Heart left ventricle (tissue), 16 donors: ENCODE data around the gene ZNF775. TPM values are rescaled to one million over a fixed set of nuclear protein-coding genes. Genes with fewer than 3 reads are reported as not detected.
A peak's percentile ranks its signal among the peaks of the same experiment; 100 is the strongest.

Experiments used
- ATAC-seq, 4 donors: fragments of 200-7000 bp; cut with Tn5 transposase; one replicate each; pipeline ENCODE4 v1.9.1; 2020 to 2022; ENCODE audit warnings: moderate library complexity in 4 of 4, mild to moderate bottlenecking in 3 of 4, moderate number of reproducible peaks in 1 of 4
- DNase-seq, 5 donors: peaks; one replicate each; pipeline ENCODE4 v3.0.0-alpha.2; 2020
- H3K27ac ChIP-seq, 12 donors: fragments of 200-600 bp; sonication (generic) in 4 of 12; one replicate each; pipeline versions ENCODE4 v1.5.0 to v1.8.0; 2016 to 2022; ENCODE audit warnings: mild to moderate bottlenecking in 2 of 12
- H3K27me3 ChIP-seq, 9 donors: fragments of 200-600 bp; sonication (generic) in 2 of 9; one replicate each; pipeline versions ENCODE4 v1.5.1 to v1.8.0; 2016 to 2022; ENCODE audit warnings: mild to moderate bottlenecking in 3 of 9
- H3K36me3 ChIP-seq, 9 donors: fragments of 200-600 bp; sonication (generic) in 2 of 9; one replicate each; pipeline versions ENCODE4 v1.5.0 to v1.8.0; 2018 to 2022; ENCODE audit warnings: mild to moderate bottlenecking in 2 of 9
- H3K4me1 ChIP-seq, 12 donors: fragments of 200-600 bp; sonication (generic) in 4 of 12; one replicate each; pipeline versions ENCODE4 v1.5.0 to v1.8.0; 2016 to 2022; ENCODE audit warnings: mild to moderate bottlenecking in 3 of 12
- H3K4me3 ChIP-seq, 12 donors: fragments of 200-600 bp; sonication (generic) in 4 of 12; one replicate each; pipeline versions ENCODE4 v1.5.0 to v1.8.0; 2017 to 2022; ENCODE audit warnings: mild to moderate bottlenecking in 9 of 12, moderate library complexity in 4 of 12
- H3K9me3 ChIP-seq, 12 donors: fragments of 200-600 bp; sonication (generic) in 4 of 12; one replicate each; pipeline versions ENCODE4 v1.5.0 to v1.8.0; 2016 to 2022; ENCODE audit warnings: mild to moderate bottlenecking in 1 of 12
- POLR2A ChIP-seq, 2 donors: fragments of 450-650 bp; IDR thresholded peaks; one replicate each; pipeline ENCODE4 v1.6.1; 2017; ENCODE audit warnings: antibody characterized with exemption in 2 of 2, mild to moderate bottlenecking in 2 of 2, moderate library complexity in 2 of 2
- WGBS, 4 donors: extraction: QIAGEN DNeasy Blood & Tissue Kit in 2 of 4; methylation state at CpG; one replicate each; pipeline versions ENCODE4 v1.1.5 to v1.1.7; 2013 to 2018; 5-methylcytosine and 5-hydroxymethylcytosine counted together
- intact Hi-C, 10 donors: fragments of 100-400 bp; cut with DNase I; formaldehyde crosslinking; loops; one replicate each; pipeline versions ENCODE4 v1.11.1 to v1.14.2; 2022
- polyA plus RNA-seq, 2 donors: library from polyadenylated mRNA; stranded (reverse); fragments of 200-250 nt; gene quantifications; one replicate each; pipeline ENCODE4 v1.2.3, GENCODE V29; 2013
- total RNA-seq, 9 donors: library from RNA; depleted of rRNA in 2 of 9; stranded (reverse); fragments of >200 nt in 2 of 9; fragmentation: NEBNext Ultra II Directional in 3 of 9; extraction: Animal tissue kit (Norgen Biotek cat#: 25700) in 3 of 9; gene quantifications; one replicate each; pipeline versions ENCODE4 v1.1.0 to v1.2.4, GENCODE V29; 2016 to 2023
- TF ChIP-seq, protein P1 (sequence below), 12 donors: fragments of 200-600 bp; sonication (generic) in 4 of 12; IDR thresholded peaks; one replicate each; pipeline versions ENCODE4 v1.5.0 to v1.8.0; 2018 to 2022; ENCODE audit warnings: antibody characterized with exemption in 12 of 12, mild to moderate bottlenecking in 5 of 12
- donor health status: ischemic (EF 13 %, LVEDD 7.1; RV severe dilation, severe dysfunction).
- donor health status: healthy with polysubstance abuse.
- donor health status: DM: no; HTN: yes; CAD: no.
- donor health status: DM: no; HTN: no; CAD: no.
- donor health status: ischemic (EF 25% LVEDD 6.9; RV normal size, moderate dysfunction).
- donor health status: ischemic (EF 25% LVEDD 5.7; RV mildly dilated, moderate dysfunction).
- donor health status: healthy.
- donor health status: DM: yes; HTN: yes; CAD: no.
- donor health status: ischemic (EF 35%, LVEDD 5.7; RV mildly dilated, moderate dysfunction).
- donor health status: nonischemic (EF 11% LVEDD 7.7; RV severe dilation, severe dysfunction).
- donor health status: DM: yes; HTN: yes; CAD: no.
- donor health status: PGD.
- donor health status: ischemic (EF 29% LVEDD 5.4; RV normal size, mild dysfunction).
- donor health status: nonischemic (EF 23%, LVEDD 6.1; RV moderate dilation, normal function).

ZNF775 gene
- total and polyA plus RNA-seq, 11 donors, result 1.8 to 5.0 (median 3.3) TPM

DNA sequence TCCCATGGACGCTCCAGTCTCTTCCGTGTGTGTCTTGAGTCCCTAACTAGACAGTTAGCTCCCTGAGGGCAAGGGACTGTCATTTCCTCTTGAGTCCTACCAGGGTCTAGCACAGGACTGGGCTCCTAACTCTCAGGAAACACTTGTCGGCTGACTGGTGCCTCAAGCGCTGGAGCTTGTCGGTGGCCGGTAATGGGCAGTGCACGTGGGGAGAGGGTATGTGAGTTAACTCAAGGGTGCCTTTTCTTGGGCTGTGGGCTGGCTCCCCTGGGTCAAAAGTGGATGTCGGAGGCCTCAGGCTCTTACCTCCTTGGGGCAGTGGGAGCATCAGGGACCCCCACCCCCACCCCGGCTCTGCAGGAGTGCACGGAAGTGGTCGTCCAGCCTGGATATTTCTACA is 32.9 kb downstream of the ZNF775 start:
- DNase-seq, result peak in 2 of 5 donors; percentile 10 to 42

GRCh38 chr7:150412518-150413488 is 33.7 kb downstream of the ZNF775 start:
- no peaks in the 10 kb centered on the region for H3K4me1 ChIP-seq
- no peak for ATAC-seq
- intact Hi-C loops, result loop anchor here in 1 of 10 donors (10.0 kb wide), 1 partner anchor 128 kb away; no protein-coding TSS in a partner anchor
- no peaks in the 10 kb centered on the region for H3K27me3 ChIP-seq
- no peaks in the 10 kb centered on the region for H3K9me3 ChIP-seq
- no peak overlapping the region for H3K4me3 ChIP-seq
- H3K27ac ChIP-seq, result no peak overlapping the region
- peaks cover 0 to 16% (median 0%) of the 10 kb centered on the region in 9 donors for H3K36me3 ChIP-seq
- TF ChIP-seq, protein P1, sequence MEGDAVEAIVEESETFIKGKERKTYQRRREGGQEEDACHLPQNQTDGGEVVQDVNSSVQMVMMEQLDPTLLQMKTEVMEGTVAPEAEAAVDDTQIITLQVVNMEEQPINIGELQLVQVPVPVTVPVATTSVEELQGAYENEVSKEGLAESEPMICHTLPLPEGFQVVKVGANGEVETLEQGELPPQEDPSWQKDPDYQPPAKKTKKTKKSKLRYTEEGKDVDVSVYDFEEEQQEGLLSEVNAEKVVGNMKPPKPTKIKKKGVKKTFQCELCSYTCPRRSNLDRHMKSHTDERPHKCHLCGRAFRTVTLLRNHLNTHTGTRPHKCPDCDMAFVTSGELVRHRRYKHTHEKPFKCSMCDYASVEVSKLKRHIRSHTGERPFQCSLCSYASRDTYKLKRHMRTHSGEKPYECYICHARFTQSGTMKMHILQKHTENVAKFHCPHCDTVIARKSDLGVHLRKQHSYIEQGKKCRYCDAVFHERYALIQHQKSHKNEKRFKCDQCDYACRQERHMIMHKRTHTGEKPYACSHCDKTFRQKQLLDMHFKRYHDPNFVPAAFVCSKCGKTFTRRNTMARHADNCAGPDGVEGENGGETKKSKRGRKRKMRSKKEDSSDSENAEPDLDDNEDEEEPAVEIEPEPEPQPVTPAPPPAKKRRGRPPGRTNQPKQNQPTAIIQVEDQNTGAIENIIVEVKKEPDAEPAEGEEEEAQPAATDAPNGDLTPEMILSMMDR (IDR thresholded peaks at IDR 0.05), result no peak
- no peak for TF ChIP-seq POLR2A (IDR thresholded peaks at IDR 0.05)
- 83 to 91% (median 85%) methylated on average over 37 of the region's 37 CpGs for WGBS, 4 donors
- peak in 2 of 5 donors; percentile 13 to 38 for DNase-seq

More for the DNA sequence above, 32.9 kb downstream of the ZNF775 start:
- no peak overlapping the region for H3K4me3 ChIP-seq
- H3K27ac ChIP-seq, result no peak overlapping the region
- peaks cover 0 to 16% (median 0%) of the 10 kb centered on the region in 9 donors for H3K36me3 ChIP-seq
- no peak for ATAC-seq
- H3K4me1 ChIP-seq, result peaks cover 0 to 5% (median 0%) of the 10 kb centered on the region in 12 donors
- no peaks in the 10 kb centered on the region for H3K9me3 ChIP-seq
- no peaks in the 10 kb centered on the region for H3K27me3 ChIP-seq
- intact Hi-C loops, result loop anchor here in 1 of 10 donors (10.0 kb wide), 1 partner anchor 127 kb away; no protein-coding TSS in a partner anchor
- 91 to 98% (median 94%) methylated on average over 8 to 11 of the region's 11 CpGs for WGBS, 4 donors
- TF ChIP-seq POLR2A (IDR thresholded peaks at IDR 0.05), result no peak
- TF ChIP-seq, protein P1 (IDR thresholded peaks at IDR 0.05), result no peak

- H3K4me3 ChIP-seq, result no peak overlapping the region
- H3K4me1 ChIP-seq, result no peaks in the 10 kb centered on the region
- DNase-seq, result peak in 2 of 5 donors; percentile 9 to 18
- no peaks in the 10 kb centered on the region for H3K27me3 ChIP-seq
- TF ChIP-seq POLR2A (IDR thresholded peaks at IDR 0.05), result no peak
- TF ChIP-seq, protein P1 (IDR thresholded peaks at IDR 0.05), result no peak
- ATAC-seq, result no peak
- peaks cover 0 to 9% (median 0%) of the 10 kb centered on the region in 9 donors for H3K36me3 ChIP-seq
- intact Hi-C loops, result loop anchor here in 1 of 10 donors (10.0 kb wide), 1 partner anchor 129 kb away; no protein-coding TSS in a partner anchor
- 89 to 94% (median 93%) methylated on average over 9 to 11 of the region's 11 CpGs for WGBS, 4 donors
- no peaks in the 10 kb centered on the region for H3K9me3 ChIP-seq
- no peak overlapping the region for H3K27ac ChIP-seq
These were observed 34.5 kb downstream of the ZNF775 start for GRCh38 chr7:150413640-150414081.
